GM18951 (cell line): Measurements from ENCODE around the gene TRIM50.
"Not testable (repeated sequence)": the region's sequence is repeated elsewhere in the genome, so short reads cannot be mapped to it uniquely, and the experiment has no call there.

Experiments
- POLR2A ChIP-seq: IDR thresholded peaks from 4 replicates; pipeline ENCODE4 v1.6.1; 2011; ENCODE audit warnings: mild to moderate bottlenecking; ENCODE audit not compliant: insufficient read length, insufficient read depth; ENCODE audit errors: extremely low read depth
- in situ Hi-C: fragments of 300-500 bp; cut with MboI; formaldehyde crosslinking; loops from one replicate; pipeline ENCODE4 v1.12.0; 2022; ENCODE audit warnings: low sequenced_read_pairs, mixed read lengths, inconsistent platforms; ENCODE audit not compliant: unreplicated experiment

The TRIM50 gene

GRCh38 chr7:73316521-73316920 is 11.4 kb downstream of the TRIM50 start:
- in situ Hi-C loops, result no loop called here
- TF ChIP-seq POLR2A, result no peak

GRCh38 chr7:73314271-73314670 is 13.6 kb downstream of the TRIM50 start:
- in situ Hi-C loops, result no loop called here
- no peak for TF ChIP-seq POLR2A

- no peak for TF ChIP-seq POLR2A
- in situ Hi-C loops, result no loop called here
Observed at GRCh38 chr7:73313521-73313906, 14.4 kb downstream of the TRIM50 start.

GRCh38 chr7:73312831-73313520 is 14.9 kb downstream of the TRIM50 start:
- in situ Hi-C loops, result no loop called here
- TF ChIP-seq POLR2A, result no peak

GRCh38 chr7:73311421-73311820 is 16.5 kb downstream of the TRIM50 start:
- in situ Hi-C loops, result not testable (repeated sequence)

- in situ Hi-C loops, result no loop called here
Observed at GRCh38 chr7:73308665-73309214, 19.1 kb downstream of the TRIM50 start, which contains the start of gene NSUN5. TSS of gene NSUN5 (minus strand) at chr7:73308826. CDS start at chr7:73308790, 36 bp downstream.

GRCh38 chr7:73308074-73308664 is 19.7 kb downstream of the TRIM50 start:
- TF ChIP-seq POLR2A, result no peak
- in situ Hi-C loops, result no loop called here

More at GRCh38 chr7:73308665-73309214, 19.1 kb downstream of the TRIM50 start, which contains the start of gene NSUN5:
- TF ChIP-seq POLR2A, result peak; percentile 91

- no peak for TF ChIP-seq POLR2A
- in situ Hi-C loops, result no loop called here
Observed at GRCh38 chr7:73307436-73307835, 20.4 kb downstream of the TRIM50 start.

- in situ Hi-C loops, result not testable (repeated sequence)
Observed at GRCh38 chr7:73304612-73305387, 23.1 kb downstream of the TRIM50 start.

GRCh38 chr7:73304071-73304470 is 23.8 kb downstream of the TRIM50 start:
- in situ Hi-C loops, result no loop called here

GRCh38 chr7:73303546-73303945 is 24.3 kb downstream of the TRIM50 start:
- TF ChIP-seq POLR2A, result no peak
- in situ Hi-C loops, result no loop called here

More at GRCh38 chr7:73304071-73304470, 23.8 kb downstream of the TRIM50 start:
- no peak for TF ChIP-seq POLR2A

GRCh38 chr7:73302846-73303245 is 25.0 kb downstream of the TRIM50 start:
- in situ Hi-C loops, result not testable (repeated sequence)

GRCh38 chr7:73301108-73301507 is 26.8 kb downstream of the TRIM50 start:
- in situ Hi-C loops, result not testable (repeated sequence)

- in situ Hi-C loops, result not testable (repeated sequence)
Observed at GRCh38 chr7:73299812-73300211, 28.1 kb downstream of the TRIM50 start.

GRCh38 chr7:73297706-73298105 is 30.2 kb downstream of the TRIM50 start:
- in situ Hi-C loops, result not testable (repeated sequence)

- in situ Hi-C loops, result not testable (repeated sequence)
Observed at GRCh38 chr7:73297235-73297634, 30.6 kb downstream of the TRIM50 start.

- in situ Hi-C loops, result not testable (repeated sequence)
Observed at GRCh38 chr7:73277210-73277609, 50.7 kb downstream of the TRIM50 start.

GRCh38 chr7:73267813-73268212 is 60.1 kb downstream of the TRIM50 start:
- in situ Hi-C loops, result not testable (repeated sequence)

GRCh38 chr7:73266719-73267368 is 61.0 kb downstream of the TRIM50 start:
- in situ Hi-C loops, result not testable (repeated sequence)
